A172 (cell line): ENCODE measurements around the gene SYCP2L. TPM values are rescaled to one million over a fixed set of nuclear protein-coding genes. Genes with fewer than 3 reads are reported as not detected.
"Not testable (repeated sequence)": the region's sequence is repeated elsewhere in the genome, so short reads cannot be mapped to it uniquely, and the experiment has no call there.

ENCODE experiments used
- DNase-seq: peaks from one replicate; pipeline ENCODE4 v3.0.0-alpha.2; 2015; ENCODE audit warnings: low spot score
- total RNA-seq: library from RNA; depleted of rRNA; stranded (reverse); fragments of >200 nt; shearing (Covaris generic); gene quantifications from 2 replicates; pipeline ENCODE4 v1.2.3, GENCODE V29; 2014

Gene SYCP2L
- total RNA-seq, 1 experiment from 2014 or later, result 0.07 TPM

DNA sequence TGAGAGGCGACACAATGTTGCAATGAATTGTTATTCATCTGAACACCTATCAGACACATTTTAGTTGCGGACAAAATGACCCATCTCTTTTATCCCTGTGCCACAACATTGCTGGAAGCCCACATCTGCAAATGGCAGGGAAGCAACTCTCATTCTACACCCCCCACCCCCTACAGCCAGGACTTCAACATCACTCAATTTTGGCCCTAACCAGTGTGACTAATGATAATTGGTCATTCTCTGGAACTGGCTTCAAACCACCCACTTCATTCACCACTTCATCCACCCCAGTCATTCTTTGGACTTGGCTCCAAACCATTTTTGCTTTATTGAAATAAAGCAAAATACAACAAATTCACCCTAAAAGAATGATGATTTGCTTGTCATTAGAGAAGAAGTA is 6.5 kb upstream of the SYCP2L start:
- no peak for DNase-seq

DNA sequence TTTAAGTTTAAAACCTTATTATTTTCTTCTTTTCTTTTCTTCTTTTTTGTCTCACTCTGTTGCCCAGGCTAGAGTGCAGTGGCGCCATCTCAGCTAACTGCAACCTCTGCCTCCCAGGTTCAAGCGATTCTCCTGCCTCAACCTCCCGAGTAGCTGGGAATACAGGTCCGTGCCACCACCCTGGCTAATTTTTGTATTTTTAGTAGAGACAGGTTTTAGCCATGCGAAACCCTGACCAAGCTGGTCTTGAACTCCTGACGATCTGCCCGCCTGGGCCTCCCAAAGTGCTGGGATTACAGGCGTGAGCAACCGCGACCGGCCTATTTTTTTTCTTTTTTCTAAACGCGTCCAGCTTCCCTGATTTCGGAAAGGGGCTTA is 4.6 kb upstream of the SYCP2L start:
- not testable (repeated sequence) for DNase-seq

DNA sequence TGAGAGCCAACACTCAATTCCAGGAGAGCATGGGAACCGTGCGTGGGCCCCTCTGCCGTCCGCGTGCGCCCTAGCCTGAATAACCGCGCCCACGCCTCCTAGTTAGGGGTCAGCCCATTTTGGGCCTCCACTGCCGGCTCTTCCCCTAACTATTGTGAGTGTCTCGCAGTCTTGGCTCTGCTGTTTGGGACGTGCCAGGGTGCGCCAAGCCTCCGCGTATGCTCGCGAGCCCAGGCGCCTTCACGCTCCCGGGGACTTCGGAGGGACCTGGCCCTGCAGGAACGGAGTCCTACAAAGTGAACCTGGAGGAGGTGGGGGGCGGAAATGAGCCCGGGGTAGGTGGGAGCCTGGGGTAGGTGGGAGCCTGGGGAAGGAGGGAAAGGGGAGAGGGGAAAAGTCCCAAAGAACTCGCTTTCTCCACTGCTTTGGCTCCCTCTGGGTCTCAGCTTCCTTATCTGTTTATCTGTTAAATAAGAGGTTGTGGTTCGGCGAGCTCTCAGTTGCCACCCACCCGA is 4.1 kb upstream of the SYCP2L start:
- no peak for DNase-seq

DNA sequence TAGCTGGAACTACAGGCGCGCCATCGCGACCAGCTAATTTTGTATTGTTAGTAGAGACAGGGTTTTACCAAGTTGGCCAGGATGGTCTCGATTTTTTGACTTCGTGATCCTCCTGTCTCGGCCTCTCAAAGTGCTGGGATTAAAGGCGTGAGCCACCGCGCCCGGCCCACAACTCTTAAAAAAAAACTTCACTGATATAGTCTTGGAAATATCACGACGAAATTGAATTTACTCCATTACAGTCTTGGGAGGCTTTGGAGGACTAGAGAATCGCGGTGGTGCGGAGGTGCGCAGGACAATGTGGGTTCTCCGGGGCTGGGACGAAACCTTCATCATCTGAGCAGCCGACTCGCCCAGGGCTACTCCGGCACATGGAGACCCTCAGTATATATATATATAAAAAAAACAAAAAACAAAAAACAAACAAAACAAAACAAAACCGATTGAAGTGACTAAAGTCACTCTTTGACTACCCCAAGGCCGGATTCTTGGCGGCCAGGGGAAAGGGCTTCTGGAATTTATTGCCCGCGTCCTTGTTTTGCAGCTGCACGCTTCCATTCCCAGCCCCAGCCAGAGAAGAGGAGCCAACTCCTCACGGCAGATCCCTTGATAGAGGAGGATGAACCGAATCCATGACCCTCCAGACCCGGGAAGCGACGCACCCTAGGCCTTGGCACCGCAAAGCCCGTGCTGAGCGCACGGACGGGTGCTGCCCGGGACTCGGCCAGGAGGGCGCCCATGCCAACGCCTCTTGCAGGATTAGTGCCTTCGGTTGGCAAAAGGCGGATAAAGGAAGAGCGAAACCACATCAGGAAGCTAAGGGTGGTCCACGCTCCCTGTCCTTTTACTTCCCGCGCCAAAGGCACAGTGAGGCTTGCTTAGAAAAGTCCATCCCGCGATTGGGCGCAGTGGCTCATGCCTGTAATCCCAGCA is 3.3 kb upstream of the SYCP2L start:
- no peak for DNase-seq

DNA sequence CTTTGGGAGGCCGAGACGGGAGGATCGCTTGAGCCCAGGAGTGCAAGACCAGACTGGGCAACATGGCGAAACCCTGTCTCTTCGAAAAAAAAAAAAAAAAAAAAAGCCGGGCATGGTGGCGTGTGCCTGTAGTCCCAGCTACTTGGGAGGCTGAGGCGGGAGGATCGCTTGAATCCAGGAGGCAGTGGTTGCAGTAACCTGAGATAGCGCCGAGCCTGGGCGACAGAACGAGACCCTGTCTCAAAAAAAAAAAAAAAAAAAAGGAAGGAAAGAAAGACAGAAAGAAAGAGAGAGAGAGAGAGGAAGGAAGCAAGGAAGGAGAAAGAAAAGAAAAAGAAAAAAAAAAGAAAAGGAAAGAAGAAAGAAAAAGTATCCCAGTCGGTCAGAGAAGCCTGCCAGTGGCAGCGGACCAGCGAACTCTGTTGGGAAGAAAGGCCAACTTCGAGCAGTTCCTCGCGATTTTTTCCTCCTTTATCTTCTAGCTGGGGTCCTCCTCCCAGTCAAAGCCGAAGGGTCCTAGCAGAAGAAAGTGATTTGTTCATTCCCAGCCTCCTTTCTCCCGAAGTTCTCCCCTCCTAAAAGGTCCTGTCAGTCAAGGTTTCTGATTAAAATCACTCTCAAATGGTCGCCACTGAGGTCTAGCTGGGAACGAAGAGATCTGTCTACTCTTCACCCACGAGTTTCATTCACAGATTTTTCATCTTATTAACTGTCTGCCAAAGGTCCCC is 2.4 kb upstream of the SYCP2L start:
- no peak for DNase-seq

DNA sequence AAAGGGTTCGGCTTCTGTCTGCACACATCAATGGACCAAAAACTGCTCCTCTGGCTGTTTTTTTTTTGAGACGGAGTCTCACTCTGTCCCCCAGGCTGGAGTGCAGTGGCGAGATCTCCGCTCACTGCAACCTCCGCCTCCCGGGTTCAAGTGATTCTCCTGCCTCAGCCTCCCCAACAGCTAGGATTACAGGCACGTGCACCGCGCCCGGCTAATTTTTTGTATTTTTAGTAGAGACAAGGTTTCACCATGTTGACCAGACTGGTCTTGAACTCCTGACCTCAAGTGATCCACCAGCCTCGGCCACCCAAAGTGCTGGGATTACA is 524 bp upstream of the SYCP2L start:
- DNase-seq, result not testable (repeated sequence)

DNA sequence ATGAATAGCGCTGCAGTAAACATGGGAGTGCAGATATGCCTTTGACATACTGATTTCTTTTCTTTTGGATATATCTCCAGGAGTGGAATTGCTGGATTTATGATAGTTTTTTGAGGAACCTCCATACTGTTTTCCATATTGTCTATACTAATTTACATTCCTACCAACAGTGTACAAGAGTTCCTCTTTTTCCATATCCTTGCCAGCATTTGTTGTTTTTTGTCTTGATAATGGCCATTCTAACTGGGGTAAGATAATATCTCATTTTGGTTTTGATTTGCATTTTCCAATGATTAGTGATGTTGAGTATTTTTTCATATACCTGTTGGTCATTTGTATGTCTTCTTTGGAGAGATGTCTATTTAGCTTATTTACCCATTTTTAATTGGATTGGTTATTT is 3.3 kb downstream of the SYCP2L start:
- no peak for DNase-seq

DNA sequence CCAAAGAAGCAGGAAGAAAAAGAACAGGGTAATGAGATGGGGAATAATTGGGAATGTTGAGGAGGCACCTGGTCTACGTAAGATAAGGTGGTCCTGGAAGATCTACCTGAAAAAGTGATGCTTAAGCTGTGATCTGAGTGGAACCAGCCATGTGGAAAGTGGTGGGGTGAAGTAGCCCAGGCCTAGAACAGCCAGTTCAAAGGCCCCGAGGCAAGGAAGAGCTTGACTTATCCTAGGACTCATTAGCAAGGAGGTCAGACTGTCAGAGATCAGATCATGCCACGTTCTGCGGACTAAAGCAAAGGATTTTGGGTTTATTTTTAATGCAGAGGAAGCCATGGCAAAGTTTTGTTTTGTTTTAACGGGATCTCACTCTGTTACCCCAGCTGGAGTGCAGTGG is 5.1 kb downstream of the SYCP2L start:
- no peak for DNase-seq

DNA sequence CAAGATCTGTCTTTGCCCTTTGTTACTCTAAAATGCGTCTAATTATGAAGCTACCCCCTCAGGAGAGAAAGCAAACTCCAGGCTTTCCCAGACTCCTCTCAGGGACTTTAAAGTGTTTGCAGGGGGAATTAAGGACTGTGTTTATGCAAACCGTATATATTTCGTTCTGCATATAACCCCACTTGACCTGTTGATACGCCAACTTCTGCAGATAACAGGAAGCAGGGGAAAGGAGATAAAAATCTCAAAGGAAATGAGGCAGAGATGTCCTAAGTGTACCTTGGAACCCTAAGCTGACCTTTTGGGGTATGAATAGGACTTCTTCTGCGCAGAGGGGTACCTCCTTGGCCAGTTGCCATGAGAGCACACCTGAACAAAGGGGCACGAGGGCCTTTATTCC is 8.1 kb downstream of the SYCP2L start:
- no peak for DNase-seq

DNA sequence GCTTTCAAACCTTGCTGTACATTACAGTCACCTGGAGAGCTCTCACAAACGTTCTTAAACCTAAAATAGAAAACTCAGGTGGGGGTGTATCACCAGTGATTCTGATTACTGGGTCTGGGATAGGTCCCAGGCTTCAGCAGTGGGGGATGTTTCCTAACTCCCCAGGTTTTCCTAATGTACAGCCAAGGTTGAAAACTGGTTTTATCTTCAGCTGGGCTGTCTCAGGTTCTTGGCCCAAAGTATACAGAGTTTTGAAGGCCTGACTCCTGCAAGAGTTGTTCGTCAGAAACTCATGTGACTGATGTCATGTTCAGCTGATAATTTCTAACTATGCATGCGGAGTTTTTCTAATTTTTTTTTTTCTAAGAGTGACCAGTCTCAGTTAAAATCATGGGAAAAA is 9.8 kb downstream of the SYCP2L start:
- no peak for DNase-seq

DNA sequence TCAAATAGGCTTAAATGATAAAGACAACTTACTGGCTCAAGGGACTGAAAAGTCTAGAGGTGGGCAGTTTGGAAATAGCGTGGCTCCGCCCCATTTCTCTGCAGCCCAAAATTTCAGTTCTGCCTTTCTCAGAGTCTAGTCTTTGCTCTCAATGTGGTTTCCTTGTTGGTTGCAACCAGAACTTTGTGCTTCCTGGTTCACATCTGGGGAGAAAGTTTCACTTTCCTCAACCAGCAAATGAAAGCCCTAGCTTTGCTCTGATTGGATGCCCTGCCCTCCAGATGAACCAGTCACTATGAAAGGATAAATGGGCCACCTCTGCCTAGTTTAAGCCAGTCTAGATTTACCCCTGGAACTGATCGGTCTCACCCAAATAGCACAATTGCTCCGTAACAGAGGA is 14.9 kb downstream of the SYCP2L start:
- no peak for DNase-seq

DNA sequence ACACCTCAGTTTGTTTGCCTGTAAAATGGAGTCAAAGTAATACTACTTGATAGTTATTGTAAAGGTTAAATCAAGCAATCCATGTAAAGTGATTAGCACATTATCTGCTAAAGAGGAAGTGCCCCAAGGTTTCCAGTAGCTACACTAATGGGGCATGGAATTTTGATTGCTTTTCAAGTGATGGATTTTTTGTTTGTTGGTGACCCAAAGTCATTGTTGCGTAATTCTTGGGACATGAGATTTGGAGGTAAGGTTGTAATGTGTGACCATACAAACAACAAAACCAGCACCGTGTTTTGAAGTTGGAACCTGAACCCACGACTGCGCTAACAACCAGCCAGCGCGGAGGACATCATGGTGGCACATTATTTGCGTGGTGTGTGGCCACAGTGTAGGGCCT is 17.2 kb downstream of the SYCP2L start:
- no peak for DNase-seq

DNA sequence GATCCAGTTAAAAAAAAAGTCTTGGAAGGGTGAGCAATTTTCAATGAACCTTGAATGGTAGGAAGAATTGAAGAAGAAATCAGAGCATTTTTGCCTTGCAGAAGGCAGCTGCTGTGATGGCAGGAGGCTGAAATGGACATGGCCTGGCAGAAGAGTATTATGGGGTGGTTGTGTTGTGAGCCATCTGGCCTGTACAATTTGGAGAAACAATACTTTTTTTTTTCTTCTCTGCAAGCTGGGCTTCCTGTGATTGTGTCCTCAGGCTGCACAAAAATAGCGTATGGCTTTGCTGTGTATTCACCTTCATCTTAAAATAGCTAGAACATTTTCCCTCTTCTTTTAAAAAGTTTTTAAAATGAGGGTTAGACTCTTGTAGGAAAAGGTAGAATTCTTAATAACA is 21.4 kb downstream of the SYCP2L start:
- no peak for DNase-seq

DNA sequence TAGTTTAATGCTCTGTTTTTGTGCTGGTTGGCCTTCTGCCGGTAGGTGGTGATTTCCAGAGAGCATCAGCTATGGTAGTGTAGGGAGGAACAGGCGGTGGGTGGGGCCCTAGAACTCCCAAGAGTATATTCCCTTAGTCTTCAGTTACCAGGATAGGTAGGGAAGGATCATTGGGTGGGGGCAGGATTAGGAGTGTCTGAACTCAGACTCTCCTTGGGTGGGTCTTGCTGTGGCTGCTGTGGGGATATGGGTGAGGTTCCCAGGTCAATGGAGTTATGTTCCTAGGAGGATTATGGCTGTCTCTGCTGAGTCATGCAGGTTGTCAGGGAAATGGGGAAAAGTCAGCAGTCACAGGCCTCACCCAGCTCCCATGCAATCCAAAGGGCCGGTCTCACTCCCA is 32.7 kb downstream of the SYCP2L start:
- DNase-seq, result not testable (repeated sequence)

DNA sequence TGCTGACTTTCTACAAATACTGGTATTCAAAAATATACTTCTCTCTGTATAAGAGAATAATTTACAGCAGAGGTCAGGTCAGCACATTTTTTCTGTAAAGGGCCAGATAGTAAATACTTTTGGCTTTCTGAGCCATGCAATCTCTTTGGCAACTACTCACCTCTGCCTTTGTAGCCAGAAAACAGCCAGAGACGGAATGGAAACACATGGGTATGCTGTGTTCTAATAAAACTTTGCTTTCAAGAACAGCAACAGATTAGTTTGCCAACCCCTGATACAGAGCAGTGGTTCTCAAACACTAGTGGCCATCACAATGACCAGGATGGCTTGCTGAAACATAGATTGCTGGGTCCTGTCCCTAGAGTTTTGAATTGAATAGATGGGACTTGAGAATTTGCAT is 46.3 kb downstream of the SYCP2L start:
- no peak for DNase-seq

DNA sequence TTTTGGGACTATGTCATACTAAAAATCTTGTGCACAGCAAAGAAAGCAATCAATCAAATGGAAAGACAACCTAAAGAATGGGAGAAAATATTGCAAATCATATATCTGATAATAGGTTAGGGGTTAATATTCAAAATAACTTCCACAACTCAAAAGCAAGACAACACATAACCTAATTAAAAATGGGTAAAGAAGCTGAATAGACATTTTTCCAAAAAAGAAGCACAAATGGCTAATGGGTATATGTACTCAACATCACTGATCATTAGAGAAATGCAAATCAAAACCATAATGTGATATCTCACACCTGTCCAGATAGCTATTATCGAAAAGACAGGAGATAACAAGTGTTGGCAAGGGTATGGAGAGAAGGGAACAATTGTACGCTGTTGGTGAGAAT is 53.0 kb downstream of the SYCP2L start:
- no peak for DNase-seq

DNA sequence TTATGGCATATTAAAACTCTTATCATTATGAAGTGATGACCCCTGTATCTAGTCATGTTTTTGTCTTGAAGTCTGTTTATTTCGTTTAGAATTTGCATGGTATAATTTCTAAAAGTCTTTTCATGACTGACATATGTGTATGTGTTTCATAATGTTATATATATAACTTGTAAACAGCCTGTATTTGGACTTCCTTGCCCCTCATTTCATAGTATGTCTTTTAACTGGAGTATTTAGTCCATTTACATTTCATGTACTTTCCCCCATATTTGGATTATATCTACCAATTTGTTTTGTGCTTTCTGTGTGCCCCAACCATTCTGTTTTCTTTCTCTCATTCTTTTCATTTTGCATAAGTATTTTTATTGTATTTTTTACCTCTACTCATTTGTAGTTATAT is 59.0 kb downstream of the SYCP2L start:
- DNase-seq, result no peak

DNA sequence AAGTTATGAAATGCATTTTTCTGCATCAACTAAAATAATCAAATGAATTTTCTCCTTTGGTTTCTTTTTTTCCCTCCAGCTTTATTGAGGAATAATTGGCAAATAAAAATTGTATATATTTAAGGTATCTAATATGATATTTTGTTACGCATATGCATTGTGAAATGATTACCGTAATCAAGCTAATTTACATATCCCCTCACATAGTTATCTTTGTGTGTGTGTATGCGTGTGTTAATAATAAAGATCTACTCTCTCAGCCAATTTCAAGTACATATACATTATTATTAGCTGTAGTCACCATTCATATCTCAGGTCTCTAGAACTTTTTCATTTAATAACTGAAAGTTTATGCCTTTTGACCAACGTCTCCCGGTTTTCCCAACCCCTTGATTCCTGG is 61.1 kb downstream of the SYCP2L start:
- DNase-seq, result no peak

DNA sequence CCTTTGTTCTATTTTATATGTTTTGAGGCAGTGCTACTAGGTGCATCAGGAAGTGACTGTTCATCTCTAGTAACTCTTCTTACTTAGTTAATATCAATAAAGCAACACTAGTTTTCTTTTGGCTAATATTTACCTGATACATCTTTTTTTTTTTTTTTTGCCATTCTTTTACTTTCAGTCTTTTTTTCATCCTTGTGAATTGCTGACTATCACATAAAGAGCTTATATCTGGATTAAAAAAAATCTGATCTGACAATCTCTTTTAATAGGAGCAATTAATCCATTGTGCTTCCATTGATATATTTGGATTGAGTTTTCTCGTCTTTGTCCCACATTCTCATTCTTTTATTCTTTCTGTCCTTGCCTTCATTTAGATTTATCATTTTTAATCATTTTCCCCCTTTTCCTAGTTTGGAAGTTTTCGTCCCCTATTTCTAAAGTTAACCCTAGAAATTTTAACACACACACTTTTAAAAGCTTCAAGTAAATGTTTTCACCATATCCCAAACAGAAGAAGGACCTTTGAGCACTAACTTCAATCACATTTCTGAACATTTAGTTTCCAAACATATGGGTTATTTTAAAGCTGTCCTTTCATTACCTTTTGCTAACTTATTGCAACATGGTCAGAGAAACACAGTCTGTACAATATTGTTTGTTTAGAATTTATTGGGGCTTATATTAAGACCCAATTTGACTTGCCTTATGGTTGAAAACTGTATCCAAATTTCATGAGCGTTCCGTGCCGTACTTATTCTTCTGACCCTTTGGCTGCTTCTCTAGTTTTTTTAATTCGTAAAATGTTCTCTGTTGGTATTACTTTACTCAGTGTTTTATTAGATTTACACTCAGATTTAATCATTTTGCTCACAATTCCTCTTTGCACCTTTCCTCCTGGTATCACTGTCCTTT is 63.0 kb downstream of the SYCP2L start:
- no peak for DNase-seq

DNA sequence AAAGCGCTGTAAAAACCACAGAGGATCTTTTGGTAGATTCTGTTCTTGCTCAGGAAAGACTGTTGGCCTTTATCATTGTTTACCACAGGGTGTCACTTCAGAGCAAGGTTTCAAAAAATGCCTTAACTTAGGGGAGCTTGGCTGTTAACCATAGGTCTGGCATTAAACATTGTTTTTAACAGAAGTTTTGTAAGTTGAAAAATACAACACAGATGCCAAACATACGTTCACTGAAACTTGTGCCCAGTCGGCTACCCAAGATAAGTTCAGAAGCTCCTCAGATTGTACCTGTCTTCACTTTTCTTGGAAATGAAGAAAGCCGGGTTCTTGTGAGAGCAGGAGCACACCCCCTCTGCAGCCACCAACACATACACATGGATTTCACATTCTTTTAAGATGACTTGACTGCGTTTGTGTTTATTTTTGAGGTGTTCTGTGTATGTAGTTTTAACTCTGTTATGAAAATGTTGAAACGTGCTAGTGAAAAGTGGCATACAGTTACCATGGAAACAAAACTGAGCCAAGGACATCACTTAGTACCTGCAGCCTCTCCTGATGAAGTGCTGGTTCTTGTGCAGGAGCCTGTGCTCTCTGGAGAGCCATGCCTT is 64.9 kb downstream of the SYCP2L start:
- DNase-seq, result peak; percentile 53

DNA sequence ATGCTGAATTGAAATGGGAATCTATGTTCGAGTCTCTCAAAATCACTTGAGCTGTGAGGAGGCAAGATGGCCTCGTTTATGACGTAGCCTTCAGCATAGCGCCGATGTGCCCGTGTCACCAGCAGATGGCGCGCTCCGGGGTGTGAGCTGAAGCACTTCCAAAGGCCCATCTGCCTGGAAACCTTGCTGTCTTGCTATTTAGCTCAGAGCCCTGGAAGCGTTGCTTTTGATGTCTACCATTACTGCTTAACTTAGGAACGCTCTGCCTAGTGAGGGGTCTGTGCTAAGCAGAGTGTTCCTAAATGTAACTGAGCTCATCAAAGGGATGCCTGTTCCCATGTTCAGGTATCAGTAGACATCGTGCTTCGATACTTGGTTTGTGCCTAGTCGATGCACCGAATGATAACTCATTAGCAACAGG is 67.7 kb downstream of the SYCP2L start:
- DNase-seq, result peak; percentile 78

DNA sequence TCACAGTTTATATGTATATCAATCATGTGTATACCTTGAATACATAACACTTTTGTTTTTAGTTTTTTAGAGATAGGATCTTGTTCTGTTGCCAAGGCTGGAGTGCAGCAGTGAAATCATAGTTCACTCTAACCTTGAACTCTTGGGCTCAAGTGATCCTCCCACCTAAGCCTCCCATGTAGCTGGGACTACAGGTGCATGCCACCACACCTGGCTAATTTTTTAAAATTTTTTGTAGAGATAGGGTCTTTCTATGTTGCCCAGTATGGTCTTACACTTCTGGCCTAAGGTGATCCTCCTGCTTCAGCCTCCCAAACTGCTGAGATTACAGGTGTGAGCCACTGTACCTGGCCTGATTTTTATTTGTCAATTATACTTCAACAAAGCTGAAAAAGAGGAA is 69.9 kb downstream of the SYCP2L start:
- no peak for DNase-seq
